HEK293 (cell line): ENCODE data around the gene RBM22.

ENCODE experiments used
- CTCF ChIA-PET: fragments of 350-600 bp; formaldehyde crosslinking; extraction: SDS; loops from one replicate; lab custom pipeline; 2021; ENCODE audit warnings: antibody characterized with exemption; lab: Yijun Ruan, JAX
- POLR2A ChIA-PET: fragments of 300-600 bp; formaldehyde crosslinking; extraction: SDS; loops from one replicate; lab custom pipeline; 2020; ENCODE audit warnings: antibody characterized with exemption, inconsistent platforms; lab: Yijun Ruan, JAX
- H3K27ac ChIP-seq: fragments of 200-500 bp; sonication (Bioruptor generic); 2 replicates; pipeline ENCODE4 v1.5.1; 2014; ENCODE audit warnings: low read depth, low read length, control low read depth, inconsistent platforms; ENCODE audit errors: extremely low read depth
- H3K36me3 ChIP-seq, 2 experiments: fragments of 200-500 bp in 1 of 2; sonication (Bioruptor generic) in 1 of 2; 1 replicate in 1 of 2; 2 replicates in 1 of 2; pipeline ENCODE4 v1.5.1; 2014 to 2017; ENCODE audit warnings: inconsistent platforms in 2 of 2, low read length in 2 of 2; ENCODE audit not compliant: control insufficient read depth in 2 of 2, insufficient read depth in 1 of 2
- H3K4me1 ChIP-seq: fragments of 200-500 bp; sonication (Bioruptor generic); 2 replicates; pipeline ENCODE4 v1.5.1; 2014; ENCODE audit warnings: mild to moderate bottlenecking, low read length, inconsistent platforms; ENCODE audit not compliant: control insufficient read depth, insufficient read depth
- H3K4me3 ChIP-seq: 2 replicates; pipeline ENCODE4 v1.5.1; 2011; ENCODE audit warnings: low read depth, mild to moderate bottlenecking, control low read depth, low read length, moderate library complexity
- H3K9me3 ChIP-seq: fragments of 200-500 bp; sonication (Bioruptor generic); 2 replicates; pipeline ENCODE4 v1.5.1; 2014; ENCODE audit warnings: low read depth, low read length, inconsistent platforms; ENCODE audit not compliant: control insufficient read depth, insufficient read depth
- GLI2 ChIP-seq: fragments of 450-650 bp; formaldehyde crosslinking; IDR thresholded peaks from 2 replicates; pipeline ENCODE4; 2017; ENCODE audit warnings: missing biosample characterization, missing genetic modification characterization, low read depth, borderline replicate concordance
- KLF16 ChIP-seq: fragments of 450-650 bp; formaldehyde crosslinking; IDR thresholded peaks from 2 replicates; pipeline ENCODE4 v1.5.1; 2017; ENCODE audit warnings: missing biosample characterization, missing genetic modification characterization
- RBAK ChIP-seq: fragments of 450-650 bp; formaldehyde crosslinking; IDR thresholded peaks from 2 replicates; pipeline ENCODE4 v1.5.1; 2016; ENCODE audit warnings: missing biosample characterization, missing genetic modification characterization
- ZBTB11 ChIP-seq: fragments of 450-650 bp; formaldehyde crosslinking; conservative IDR thresholded peaks from 2 replicates; pipeline ENCODE4 v1.5.1; 2016; ENCODE audit warnings: low read depth, missing biosample characterization, missing genetic modification characterization
- ZBTB20 ChIP-seq: fragments of 450-650 bp; formaldehyde crosslinking; IDR thresholded peaks from 2 replicates; pipeline ENCODE4 v1.5.1; 2016; ENCODE audit warnings: missing biosample characterization, missing genetic modification characterization
- ZBTB7A ChIP-seq: fragments of 450-650 bp; formaldehyde crosslinking; IDR thresholded peaks from 2 replicates; pipeline ENCODE4 v1.5.1; 2016; ENCODE audit warnings: low read depth, missing biosample characterization, missing genetic modification characterization
- ZFP69B ChIP-seq: fragments of 450-650 bp; formaldehyde crosslinking; IDR thresholded peaks from 2 replicates; pipeline ENCODE4 v1.5.1; 2016; ENCODE audit warnings: missing biosample characterization, missing genetic modification characterization
- ZNF132 ChIP-seq: fragments of 450-650 bp; formaldehyde crosslinking; IDR thresholded peaks from 2 replicates; pipeline ENCODE4 v1.5.1; 2017; ENCODE audit warnings: missing biosample characterization, missing genetic modification characterization, borderline replicate concordance
- ZNF138 ChIP-seq: fragments of 450-650 bp; formaldehyde crosslinking; IDR thresholded peaks from 2 replicates; pipeline ENCODE4 v1.5.1; 2016; ENCODE audit warnings: missing biosample characterization, missing genetic modification characterization, borderline replicate concordance
- ZNF292 ChIP-seq: fragments of 450-650 bp; formaldehyde crosslinking; IDR thresholded peaks from 2 replicates; pipeline ENCODE4 v1.5.1; 2016; ENCODE audit warnings: low read depth, missing biosample characterization, missing genetic modification characterization, borderline replicate concordance
- ZNF501 ChIP-seq: fragments of 450-650 bp; formaldehyde crosslinking; IDR thresholded peaks from 2 replicates; pipeline ENCODE4 v1.5.1; 2016; ENCODE audit warnings: missing biosample characterization, missing genetic modification characterization
- ZNF514 ChIP-seq: fragments of 450-650 bp; formaldehyde crosslinking; IDR thresholded peaks from 2 replicates; pipeline ENCODE4 v1.5.1; 2016; ENCODE audit warnings: missing biosample characterization, missing genetic modification characterization
- ZNF529 ChIP-seq: fragments of 450-650 bp; formaldehyde crosslinking; IDR thresholded peaks from 2 replicates; pipeline ENCODE4 v1.5.1; 2017; ENCODE audit warnings: missing genetic modification characterization, missing biosample characterization; ENCODE audit not compliant: insufficient replicate concordance
- ZNF555 ChIP-seq: fragments of 450-650 bp; formaldehyde crosslinking; conservative IDR thresholded peaks from 2 replicates; pipeline ENCODE4 v1.5.1; 2017; ENCODE audit warnings: missing biosample characterization, mild to moderate bottlenecking, missing genetic modification characterization, inconsistent platforms
- ZNF558 ChIP-seq: fragments of 450-650 bp; formaldehyde crosslinking; IDR thresholded peaks from 2 replicates; pipeline ENCODE4 v1.5.1; 2016; ENCODE audit warnings: missing biosample characterization, missing genetic modification characterization
- ZNF560 ChIP-seq: fragments of 450-650 bp; formaldehyde crosslinking; IDR thresholded peaks from 2 replicates; pipeline ENCODE4 v1.5.1; 2017; ENCODE audit warnings: missing biosample characterization, missing genetic modification characterization, borderline replicate concordance
- ZNF626 ChIP-seq: fragments of 450-650 bp; sonication (Bioruptor Pico); formaldehyde crosslinking; IDR thresholded peaks from 2 replicates; pipeline ENCODE4 v1.5.1; 2018; ENCODE audit warnings: missing biosample characterization, missing genetic modification characterization, inconsistent platforms
- ZNF776 ChIP-seq: fragments of 450-650 bp; formaldehyde crosslinking; IDR thresholded peaks from 2 replicates; pipeline ENCODE4 v1.5.0; 2017; ENCODE audit warnings: missing biosample characterization, missing genetic modification characterization, borderline replicate concordance
- ZSCAN4 ChIP-seq: fragments of 450-650 bp; formaldehyde crosslinking; IDR thresholded peaks from 2 replicates; pipeline ENCODE4 v1.5.1; 2017; ENCODE audit warnings: missing biosample characterization, missing genetic modification characterization
- ZXDB ChIP-seq: fragments of 450-650 bp; formaldehyde crosslinking; IDR thresholded peaks from 2 replicates; pipeline ENCODE4 v1.5.1; 2016; ENCODE audit warnings: missing biosample characterization, missing genetic modification characterization

Gene RBM22

GRCh38 chr5:150692276-150692675 is 8.6 kb downstream of the RBM22 start:
- ChIA-PET CTCF (no interaction called here), POLR2A (interaction anchor here (0.6 to 1.0 kb wide), 2 partner anchors 8 to 50 kb away, joined by 3 read pairs; partner anchors contain the start of gene RBM22)
- Histone ChIP-seq H3K27ac (no peak overlapping the region), H3K36me3 (peaks cover 61 to 78% of the 10 kb centered on the region in 2 experiments), H3K4me1 (peaks cover 10% of the 10 kb centered on the region), H3K4me3 (no peak overlapping the region), H3K9me3 (no peaks in the 10 kb centered on the region)
- TF ChIP-seq ZBTB11 (tag by site-specific recombination) (no peak), ZNF776 (no peak), ZNF292 (tag by site-specific recombination) (no peak), ZNF560 (no peak), KLF16 (tag by site-specific recombination) (no peak), ZNF529 (no peak), ZNF138 (tag by site-specific recombination) (no peak), ZSCAN4 (no peak), ZXDB (no peak), ZBTB7A (tag by site-specific recombination) (no peak), ZNF501 (tag by site-specific recombination) (no peak), ZNF132 (tag by site-specific recombination) (no peak), GLI2 (tag by site-specific recombination) (no peak), ZBTB20 (tag by site-specific recombination) (no peak)

- Histone ChIP-seq H3K4me3 (no peak overlapping the region), H3K4me1 (peaks cover 10% of the 10 kb centered on the region), H3K9me3 (no peaks in the 10 kb centered on the region), H3K27ac (no peak overlapping the region), H3K36me3 (peaks cover 49 to 67% of the 10 kb centered on the region in 2 experiments)
- no peak for TF ChIP-seq RBAK (tag by site-specific recombination)
- TF ChIP-seq ZNF558 (tag by site-specific recombination) = no peak
- TF ChIP-seq ZNF626 = no peak
- TF ChIP-seq ZNF514 (tag by site-specific recombination) = no peak
- no peak for TF ChIP-seq ZBTB20 (tag by site-specific recombination)
- TF ChIP-seq ZNF555 (tag by site-specific recombination) = no peak
- no peak for TF ChIP-seq ZFP69B (tag by site-specific recombination)
- CTCF ChIA-PET = interaction anchor here (0.6 to 1.5 kb wide), 4 partner anchors 8 to 423 kb away, joined by 3 to 7 read pairs (median 4); partner anchors contain the start of gene RBM22
- POLR2A ChIA-PET = no interaction called here
Observed at GRCh38 chr5:150690760-150691159, 10.1 kb downstream of the RBM22 start.
